C4-2B (cell line): ENCODE results near the gene PPIG.

Experiments used
- ZFX ChIP-seq: fragments of 450-650 bp; IDR thresholded peaks from 2 replicates; pipeline ENCODE4 v1.6.1; 2017
- TF ChIP-seq, protein P1 (sequence below): fragments of 450-650 bp; conservative IDR thresholded peaks from 2 replicates; pipeline ENCODE4 v1.5.1; 2017; ENCODE audit warnings: mild to moderate bottlenecking

DNA sequence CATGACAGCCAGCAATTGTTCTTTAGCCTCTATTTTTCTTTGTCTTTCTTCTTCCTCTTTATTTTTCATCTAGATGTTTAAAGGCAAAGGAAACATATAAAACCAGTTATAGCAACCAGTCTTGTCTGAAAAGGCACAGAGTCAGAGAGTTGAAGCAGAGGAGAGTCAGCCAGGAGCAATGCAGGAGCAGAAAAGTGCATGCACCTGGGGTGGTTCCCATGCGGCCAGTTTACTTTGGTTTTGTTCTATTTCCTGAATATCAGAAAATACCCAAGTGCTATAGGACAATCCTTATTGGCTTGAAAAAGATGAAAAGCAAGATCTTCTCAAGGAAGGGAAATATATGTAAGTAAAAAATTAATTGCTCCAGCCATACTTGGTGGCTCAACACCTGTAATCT lies 65.1 kb downstream of the PPIG start:
- TF ChIP-seq, protein P1, sequence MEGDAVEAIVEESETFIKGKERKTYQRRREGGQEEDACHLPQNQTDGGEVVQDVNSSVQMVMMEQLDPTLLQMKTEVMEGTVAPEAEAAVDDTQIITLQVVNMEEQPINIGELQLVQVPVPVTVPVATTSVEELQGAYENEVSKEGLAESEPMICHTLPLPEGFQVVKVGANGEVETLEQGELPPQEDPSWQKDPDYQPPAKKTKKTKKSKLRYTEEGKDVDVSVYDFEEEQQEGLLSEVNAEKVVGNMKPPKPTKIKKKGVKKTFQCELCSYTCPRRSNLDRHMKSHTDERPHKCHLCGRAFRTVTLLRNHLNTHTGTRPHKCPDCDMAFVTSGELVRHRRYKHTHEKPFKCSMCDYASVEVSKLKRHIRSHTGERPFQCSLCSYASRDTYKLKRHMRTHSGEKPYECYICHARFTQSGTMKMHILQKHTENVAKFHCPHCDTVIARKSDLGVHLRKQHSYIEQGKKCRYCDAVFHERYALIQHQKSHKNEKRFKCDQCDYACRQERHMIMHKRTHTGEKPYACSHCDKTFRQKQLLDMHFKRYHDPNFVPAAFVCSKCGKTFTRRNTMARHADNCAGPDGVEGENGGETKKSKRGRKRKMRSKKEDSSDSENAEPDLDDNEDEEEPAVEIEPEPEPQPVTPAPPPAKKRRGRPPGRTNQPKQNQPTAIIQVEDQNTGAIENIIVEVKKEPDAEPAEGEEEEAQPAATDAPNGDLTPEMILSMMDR: no peak
- no peak for TF ChIP-seq ZFX
